Measurements from ENCODE around the gene ADRM1. TPM values are rescaled to one million over a fixed set of nuclear protein-coding genes. Genes with fewer than 3 reads are reported as not detected.

The ADRM1 gene
- total RNA-seq, 4 donors from 2014 or later = 41.8 to 126 (median 109) TPM

DNA sequence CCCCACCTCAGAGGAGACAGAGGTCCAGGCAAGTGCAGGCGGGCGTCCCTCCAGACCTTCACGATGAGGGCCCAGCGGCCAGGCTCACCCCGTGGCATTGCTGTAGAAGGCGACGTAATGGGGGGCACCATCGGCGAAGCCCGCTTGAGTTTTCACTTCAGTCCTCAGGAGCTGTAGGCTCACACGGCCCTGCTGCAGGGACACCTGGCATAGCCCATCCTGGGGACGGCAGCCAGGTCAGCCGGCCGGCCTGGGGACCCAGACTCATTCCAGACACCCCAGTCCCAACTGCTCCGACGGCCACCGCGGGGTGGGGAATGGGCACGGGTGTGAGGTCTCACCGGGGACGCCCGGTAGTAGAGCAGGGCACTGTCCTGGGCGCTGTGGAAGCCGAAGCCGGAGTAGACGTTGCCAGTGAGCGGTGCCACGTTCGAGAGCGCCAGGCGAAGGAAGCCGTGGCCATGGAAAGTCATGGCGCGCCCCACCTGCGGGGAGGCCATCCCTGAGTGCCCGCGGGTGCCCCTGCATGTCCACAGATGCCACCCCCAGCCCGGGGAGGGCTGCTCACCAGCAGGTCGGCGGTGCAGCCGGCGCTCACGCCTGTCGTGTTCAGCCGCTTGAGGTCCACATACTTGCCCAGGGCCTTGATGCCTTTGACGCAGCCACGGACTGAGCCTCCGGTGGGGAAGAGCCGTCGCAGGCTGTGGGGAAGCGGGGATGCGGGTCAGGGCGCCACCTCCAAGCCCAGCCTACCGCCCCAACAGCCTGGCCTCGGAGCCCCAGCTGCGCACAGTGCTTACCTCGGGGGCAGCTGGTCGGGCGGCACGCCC lies 9.2 kb downstream of the ADRM1 start:
- Histone ChIP-seq H3K4me1 (no peaks in the 10 kb centered on the region), H3K27ac (no peak overlapping the region), H3K9me3 (no peaks in the 10 kb centered on the region), H3K27me3 (no peaks in the 10 kb centered on the region), H3K36me3 (peaks cover 0 to 22% (median 12%) of the 10 kb centered on the region in 4 donors), H3K4me3 (no peak overlapping the region)
- DNase-seq = no peak
- intact Hi-C loops (cut with DNase I; ENCODE audit: low total_unique reads) (no loop called here), in situ Hi-C loops (cut with MboI; ENCODE audit: low pct_ligation_motif_present in 1 of 4, low pct_unique_long_range_greater_than_20kb in 1 of 4, low sequenced_read_pairs in 3 of 4) (no loop called here)
- WGBS, 2 donors (ENCODE audit: low coverage in 1 of 2) = 95% methylated on average over 52 of the region's 60 CpGs; no CpG with 5 or more reads in 1 of the 2 donors
- TF ChIP-seq POLR2AphosphoS5 (IDR thresholded peaks at IDR 0.05) (no peak), POLR2A (IDR thresholded peaks at IDR 0.05) (no peak), EP300 (IDR thresholded peaks at IDR 0.05; ENCODE audit: low read depth) (no peak)
- TF ChIP-seq, protein P1, sequence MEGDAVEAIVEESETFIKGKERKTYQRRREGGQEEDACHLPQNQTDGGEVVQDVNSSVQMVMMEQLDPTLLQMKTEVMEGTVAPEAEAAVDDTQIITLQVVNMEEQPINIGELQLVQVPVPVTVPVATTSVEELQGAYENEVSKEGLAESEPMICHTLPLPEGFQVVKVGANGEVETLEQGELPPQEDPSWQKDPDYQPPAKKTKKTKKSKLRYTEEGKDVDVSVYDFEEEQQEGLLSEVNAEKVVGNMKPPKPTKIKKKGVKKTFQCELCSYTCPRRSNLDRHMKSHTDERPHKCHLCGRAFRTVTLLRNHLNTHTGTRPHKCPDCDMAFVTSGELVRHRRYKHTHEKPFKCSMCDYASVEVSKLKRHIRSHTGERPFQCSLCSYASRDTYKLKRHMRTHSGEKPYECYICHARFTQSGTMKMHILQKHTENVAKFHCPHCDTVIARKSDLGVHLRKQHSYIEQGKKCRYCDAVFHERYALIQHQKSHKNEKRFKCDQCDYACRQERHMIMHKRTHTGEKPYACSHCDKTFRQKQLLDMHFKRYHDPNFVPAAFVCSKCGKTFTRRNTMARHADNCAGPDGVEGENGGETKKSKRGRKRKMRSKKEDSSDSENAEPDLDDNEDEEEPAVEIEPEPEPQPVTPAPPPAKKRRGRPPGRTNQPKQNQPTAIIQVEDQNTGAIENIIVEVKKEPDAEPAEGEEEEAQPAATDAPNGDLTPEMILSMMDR (IDR thresholded peaks at IDR 0.05) = no peak

DNA sequence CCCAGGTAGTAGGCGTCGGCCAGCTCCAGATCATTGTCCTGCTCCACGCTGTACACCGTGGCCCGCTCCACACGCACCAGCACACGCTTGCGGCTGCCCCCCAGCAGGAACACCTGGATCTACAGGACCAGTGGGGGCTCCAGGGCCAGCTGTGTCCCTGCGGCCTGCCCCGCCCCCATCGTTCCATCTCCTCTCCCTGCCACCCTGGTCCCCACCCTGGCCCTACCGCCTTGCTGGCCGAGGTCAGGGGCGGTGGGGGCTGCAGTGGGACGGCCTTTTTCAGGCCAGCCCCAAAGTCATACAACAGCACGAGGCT lies 9.8 kb downstream of the ADRM1 start:
- in situ Hi-C loops (cut with MboI; ENCODE audit: low pct_ligation_motif_present in 1 of 4, low pct_unique_long_range_greater_than_20kb in 1 of 4, low sequenced_read_pairs in 3 of 4) = no loop called here
- no peaks in the 10 kb centered on the region for H3K27me3 ChIP-seq
- H3K36me3 ChIP-seq = peaks cover 0 to 17% (median 9%) of the 10 kb centered on the region in 4 donors
- whole genome bisulfite sequencing, 2 donors (ENCODE audit: low coverage in 1 of 2) = 87% methylated on average over 16 of the region's 16 CpGs; no CpG with 5 or more reads in 1 of the 2 donors
- no peak overlapping the region for H3K27ac ChIP-seq
- no peak overlapping the region for H3K4me3 ChIP-seq
- H3K9me3 ChIP-seq = no peaks in the 10 kb centered on the region
- DNase-seq = no peak
- intact Hi-C loops (cut with DNase I; ENCODE audit: low total_unique reads) = no loop called here
- H3K4me1 ChIP-seq = no peaks in the 10 kb centered on the region
- TF ChIP-seq EP300 (IDR thresholded peaks at IDR 0.05; ENCODE audit: low read depth) = no peak
- no peak for TF ChIP-seq POLR2A (IDR thresholded peaks at IDR 0.05)

DNA sequence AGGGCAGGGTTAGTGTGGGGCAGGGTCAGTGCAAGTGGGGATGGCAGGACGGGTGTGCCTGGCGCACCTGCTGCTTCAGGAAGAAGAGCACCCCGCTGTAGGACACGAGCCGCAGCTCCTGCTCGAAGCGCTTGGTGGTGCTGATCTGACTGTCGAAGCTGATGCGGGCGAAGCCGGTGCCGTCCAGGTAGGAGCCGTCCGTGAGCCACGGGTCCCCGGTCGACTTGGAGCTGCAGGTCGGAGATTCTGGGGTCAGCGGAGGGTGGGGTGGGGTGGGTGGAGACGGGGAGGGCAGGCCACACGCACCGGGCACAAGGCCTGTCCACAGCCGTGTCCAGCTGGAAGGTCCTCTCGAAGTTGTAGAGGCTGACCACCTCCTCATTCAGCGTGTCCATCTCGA lies 10.2 kb downstream of the ADRM1 start:
- no peaks in the 10 kb centered on the region for H3K9me3 ChIP-seq
- intact Hi-C loops (cut with DNase I; ENCODE audit: low total_unique reads) = no loop called here
- no peak overlapping the region for H3K27ac ChIP-seq
- no peak for DNase-seq
- TF ChIP-seq POLR2A (IDR thresholded peaks at IDR 0.05) (no peak), POLR2AphosphoS5 (IDR thresholded peaks at IDR 0.05) (no peak), EP300 (IDR thresholded peaks at IDR 0.05; ENCODE audit: low read depth) (no peak)
- TF ChIP-seq, protein P1 (IDR thresholded peaks at IDR 0.05) = no peak
- no peaks in the 10 kb centered on the region for H3K4me1 ChIP-seq
- H3K4me3 ChIP-seq = no peak overlapping the region
- H3K36me3 ChIP-seq = peaks cover 0 to 13% (median 6%) of the 10 kb centered on the region in 4 donors
- no peaks in the 10 kb centered on the region for H3K27me3 ChIP-seq
- in situ Hi-C loops (cut with MboI; ENCODE audit: low pct_ligation_motif_present in 1 of 4, low pct_unique_long_range_greater_than_20kb in 1 of 4, low sequenced_read_pairs in 3 of 4) = no loop called here
- 94% methylated on average over 26 of the region's 26 CpGs; no CpG with 5 or more reads in 1 of the 2 donors for WGBS, 2 donors (ENCODE audit: low coverage in 1 of 2)

DNA sequence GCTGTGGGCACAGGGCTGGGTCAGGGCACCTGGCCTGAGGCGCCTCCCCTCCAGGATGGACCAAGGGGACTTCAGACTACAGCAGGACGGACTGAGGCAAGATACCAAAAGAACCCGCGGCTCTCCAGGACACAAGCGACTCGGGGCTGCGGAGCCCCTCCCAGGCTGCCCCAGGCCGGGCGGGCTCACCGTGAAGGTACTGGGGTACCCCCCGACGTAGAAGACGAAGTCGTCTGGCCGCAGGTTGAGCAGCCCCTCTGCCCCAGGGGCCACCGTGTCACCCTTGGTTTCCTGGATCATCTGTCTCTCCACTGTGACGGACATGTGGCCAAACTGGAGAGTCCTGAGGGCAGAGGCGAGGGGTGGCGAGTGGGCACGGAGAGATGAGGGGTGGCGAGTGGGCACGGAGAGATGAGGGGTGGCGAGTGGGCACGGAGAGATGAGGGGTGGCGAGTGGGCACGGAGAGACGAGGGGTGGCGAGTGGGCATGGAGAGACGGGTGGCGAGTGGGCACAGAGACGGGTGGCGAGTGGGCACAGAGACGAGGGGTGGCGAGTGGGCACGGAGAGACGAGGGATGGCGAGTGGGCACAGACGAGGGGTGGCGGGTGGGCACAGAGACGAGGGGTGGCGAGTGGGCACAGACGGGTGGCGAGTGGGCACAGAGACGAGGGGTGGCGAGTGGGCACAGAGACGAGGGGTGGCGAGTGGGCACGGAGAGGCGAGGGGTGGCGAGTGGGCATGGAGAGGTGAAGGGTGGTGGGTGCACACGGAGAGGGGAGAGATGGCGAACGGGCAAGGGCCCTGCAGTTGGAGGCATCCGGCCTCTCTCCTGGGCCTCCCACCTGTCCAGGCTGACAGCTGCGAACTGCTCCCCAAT lies 10.9 kb downstream of the ADRM1 start:
- Histone ChIP-seq H3K9me3 (no peaks in the 10 kb centered on the region), H3K4me1 (no peaks in the 10 kb centered on the region), H3K36me3 (peaks cover 0 to 7% (median 3%) of the 10 kb centered on the region in 4 donors), H3K27me3 (no peaks in the 10 kb centered on the region), H3K4me3 (no peak overlapping the region), H3K27ac (no peak overlapping the region)
- in situ Hi-C loops (cut with MboI; ENCODE audit: low pct_ligation_motif_present in 1 of 4, low pct_unique_long_range_greater_than_20kb in 1 of 4, low sequenced_read_pairs in 3 of 4) (no loop called here), intact Hi-C loops (cut with DNase I; ENCODE audit: low total_unique reads) (no loop called here)
- TF ChIP-seq POLR2AphosphoS5 (IDR thresholded peaks at IDR 0.05) = no peak
- TF ChIP-seq EP300 (IDR thresholded peaks at IDR 0.05; ENCODE audit: low read depth) = no peak
- no peak for TF ChIP-seq POLR2A (IDR thresholded peaks at IDR 0.05)
- TF ChIP-seq, protein P1 (IDR thresholded peaks at IDR 0.05) = no peak
- 90 to 94% methylated on average over 6 to 53 of the region's 55 CpGs for WGBS, 2 donors (ENCODE audit: low coverage in 1 of 2)
- DNase-seq = no peak

Measured in transverse colon (tissue), 4 donors.